ENCODE measurements around the gene LANCL3. TPM values are rescaled to one million over a fixed set of nuclear protein-coding genes. Genes with fewer than 3 reads are reported as not detected.
"Not testable (repeated sequence)": the region's sequence is repeated elsewhere in the genome, so short reads cannot be mapped to it uniquely, and the experiment has no call there.

The LANCL3 gene
- total RNA-seq, 1 experiment from 2014 or later = 0.26 TPM

- Histone ChIP-seq H3K4me3 (ENCODE audit: low read length) (no peak overlapping the region), H3K4me1 (ENCODE audit: insufficient read depth, low read length) (no peaks in the 10 kb centered on the region; the same call in 1 of the 2 replicates), H2AFZ (ENCODE audit: low read length) (no peak overlapping the region), H3K79me2 (ENCODE audit: low read length) (no peaks in the 10 kb centered on the region), H3K9me3 (ENCODE audit: low read length) (no peaks in the 10 kb centered on the region), H3K9me2 (replicated peaks; ENCODE audit: low read length) (no peaks in the 10 kb centered on the region), H3F3A (ENCODE audit: low read length, unreplicated experiment) (no peaks in the 10 kb centered on the region), H4K20me1 (ENCODE audit: low read length) (no peaks in the 10 kb centered on the region), H3K27me3 (ENCODE audit: low read length) (no peaks in the 10 kb centered on the region), H3K9ac (ENCODE audit: low read length) (no peak overlapping the region), H3K4me2 (ENCODE audit: low read length) (no peak overlapping the region), H3K27ac (ENCODE audit: low read length) (no peak overlapping the region), H3K36me3 (ENCODE audit: low read depth, low read length) (no peaks in the 10 kb centered on the region)
- intact Hi-C loops (cut with micrococcal nuclease) = no loop called here
- DNase-seq = no peak
- no peak for ATAC-seq
- CTCF ChIA-PET = no interaction called here
- POLR2A ChIA-PET (ENCODE audit: unreplicated experiment) = no interaction called here
- no peak for TF ChIP-seq EZH2 (IDR thresholded peaks at IDR 0.05; ENCODE audit: low read length, unreplicated experiment)
- no TSS peak for BruUV-seq (replicated peaks)
These were observed 8.6 kb downstream of the LANCL3 start for GRCh38 chrX:37580080-37580479.

GRCh38 chrX:37587337-37587736, 15.9 kb downstream of the LANCL3 start:
- H3K27me3 ChIP-seq (ENCODE audit: low read length); H2AFZ ChIP-seq (ENCODE audit: low read length); H3K4me2 ChIP-seq (ENCODE audit: low read length); intact Hi-C loops (cut with micrococcal nuclease); DNase-seq; CTCF ChIA-PET; H3K9ac ChIP-seq (ENCODE audit: low read length); H3K9me3 ChIP-seq (ENCODE audit: low read length); H3K4me3 ChIP-seq (ENCODE audit: low read length); H3K27ac ChIP-seq (ENCODE audit: low read length); BruUV-seq (replicated peaks); H3K9me2 ChIP-seq (replicated peaks; ENCODE audit: low read length); H4K20me1 ChIP-seq (ENCODE audit: low read length); ATAC-seq; POLR2A ChIA-PET (ENCODE audit: unreplicated experiment); H3K36me3 ChIP-seq (ENCODE audit: low read depth, low read length); H3K79me2 ChIP-seq (ENCODE audit: low read length); H3F3A ChIP-seq (ENCODE audit: low read length, unreplicated experiment); H3K4me1 ChIP-seq (ENCODE audit: insufficient read depth, low read length): not testable (repeated sequence)

GRCh38 chrX:37590047-37590446, 18.6 kb downstream of the LANCL3 start:
- H3K79me2 ChIP-seq (ENCODE audit: low read length) = no peaks in the 10 kb centered on the region
- no peaks in the 10 kb centered on the region for H3K36me3 ChIP-seq (ENCODE audit: low read depth, low read length)
- TF ChIP-seq CTCF (conservative IDR thresholded peaks at IDR 0.05; ENCODE audit: low read depth, low read length) = no peak
- TF ChIP-seq EZH2 (IDR thresholded peaks at IDR 0.05; ENCODE audit: low read length, unreplicated experiment) = no peak
- no peak for TF ChIP-seq EZH2phosphoT487 (IDR thresholded peaks at IDR 0.05; ENCODE audit: borderline replicate concordance, low read length)
- H3K4me3 ChIP-seq (ENCODE audit: low read length) = no peak overlapping the region
- H4K20me1 ChIP-seq (ENCODE audit: low read length) = no peaks in the 10 kb centered on the region
- no peaks in the 10 kb centered on the region for H3F3A ChIP-seq (ENCODE audit: low read length, unreplicated experiment)
- ChIA-PET CTCF (no interaction called here), POLR2A (ENCODE audit: unreplicated experiment) (no interaction called here)
- no peaks in the 10 kb centered on the region for H3K27me3 ChIP-seq (ENCODE audit: low read length)
- BruUV-seq (replicated peaks) = no TSS peak
- ATAC-seq (no peak), DNase-seq (no peak)
- no peak overlapping the region for H3K27ac ChIP-seq (ENCODE audit: low read length)
- H3K4me2 ChIP-seq (ENCODE audit: low read length) = no peak overlapping the region
- H3K9ac ChIP-seq (ENCODE audit: low read length) = no peak overlapping the region
- H3K4me1 ChIP-seq (ENCODE audit: insufficient read depth, low read length) = no peaks in the 10 kb centered on the region
- intact Hi-C loops (cut with micrococcal nuclease) = no loop called here
- no peaks in the 10 kb centered on the region for H3K9me2 ChIP-seq (replicated peaks; ENCODE audit: low read length)
- no peaks in the 10 kb centered on the region for H3K9me3 ChIP-seq (ENCODE audit: low read length)
- no peak overlapping the region for H2AFZ ChIP-seq (ENCODE audit: low read length)

GRCh38 chrX:37594755-37595382, 23.4 kb downstream of the LANCL3 start:
- Histone ChIP-seq H2AFZ (ENCODE audit: low read length) (no peak overlapping the region), H3K4me3 (ENCODE audit: low read length) (no peak overlapping the region), H3K9me2 (replicated peaks; ENCODE audit: low read length) (no peaks in the 10 kb centered on the region), H3K36me3 (ENCODE audit: low read depth, low read length) (no peaks in the 10 kb centered on the region), H3K27ac (ENCODE audit: low read length) (peak overlapping the region; percentile 26; the same call in 1 of the 2 replicates), H4K20me1 (ENCODE audit: low read length) (no peaks in the 10 kb centered on the region), H3K4me1 (ENCODE audit: insufficient read depth, low read length) (peaks cover 8% of the 10 kb centered on the region; the same call in 1 of the 2 replicates), H3K79me2 (ENCODE audit: low read length) (no peaks in the 10 kb centered on the region), H3K27me3 (ENCODE audit: low read length) (no peaks in the 10 kb centered on the region), H3K4me2 (ENCODE audit: low read length) (no peak overlapping the region), H3K9me3 (ENCODE audit: low read length) (no peaks in the 10 kb centered on the region), H3K9ac (ENCODE audit: low read length) (no peak overlapping the region), H3F3A (ENCODE audit: low read length, unreplicated experiment) (no peaks in the 10 kb centered on the region)
- intact Hi-C loops (cut with micrococcal nuclease) = no loop called here
- TSS peak; percentile 49 for BruUV-seq (replicated peaks)
- no peak for TF ChIP-seq EZH2phosphoT487 (IDR thresholded peaks at IDR 0.05; ENCODE audit: borderline replicate concordance, low read length)
- TF ChIP-seq CTCF (conservative IDR thresholded peaks at IDR 0.05; ENCODE audit: low read depth, low read length) = no peak
- TF ChIP-seq EZH2 (IDR thresholded peaks at IDR 0.05; ENCODE audit: low read length, unreplicated experiment) = no peak
- peak; percentile 21 for DNase-seq
- peak; percentile 76 for ATAC-seq
- ChIA-PET POLR2A (ENCODE audit: unreplicated experiment) (no interaction called here), CTCF (no interaction called here)

All from PC-3 (cell line).